ENCODE measurements around the gene CDKN2D. TPM values are rescaled to one million over a fixed set of nuclear protein-coding genes. Genes with fewer than 3 reads are reported as not detected.
A peak's percentile ranks its signal among the peaks of the same experiment; 100 is the strongest.
"Not testable (repeated sequence)": the region's sequence is repeated elsewhere in the genome, so short reads cannot be mapped to it uniquely, and the experiment has no call there.

The CDKN2D gene
- total RNA-seq, 1 experiment from 2014 or later = 2.3 TPM

GRCh38 chr19:10586396-10586795, 17.6 kb upstream of the CDKN2D start:
- in situ Hi-C loops (cut with HindIII; ENCODE audit: low pct_unique_long_range_greater_than_20kb, low sequenced_read_pairs) = no loop called here
- no peak for DNase-seq (ENCODE audit: low read depth, low spot score)

DNA sequence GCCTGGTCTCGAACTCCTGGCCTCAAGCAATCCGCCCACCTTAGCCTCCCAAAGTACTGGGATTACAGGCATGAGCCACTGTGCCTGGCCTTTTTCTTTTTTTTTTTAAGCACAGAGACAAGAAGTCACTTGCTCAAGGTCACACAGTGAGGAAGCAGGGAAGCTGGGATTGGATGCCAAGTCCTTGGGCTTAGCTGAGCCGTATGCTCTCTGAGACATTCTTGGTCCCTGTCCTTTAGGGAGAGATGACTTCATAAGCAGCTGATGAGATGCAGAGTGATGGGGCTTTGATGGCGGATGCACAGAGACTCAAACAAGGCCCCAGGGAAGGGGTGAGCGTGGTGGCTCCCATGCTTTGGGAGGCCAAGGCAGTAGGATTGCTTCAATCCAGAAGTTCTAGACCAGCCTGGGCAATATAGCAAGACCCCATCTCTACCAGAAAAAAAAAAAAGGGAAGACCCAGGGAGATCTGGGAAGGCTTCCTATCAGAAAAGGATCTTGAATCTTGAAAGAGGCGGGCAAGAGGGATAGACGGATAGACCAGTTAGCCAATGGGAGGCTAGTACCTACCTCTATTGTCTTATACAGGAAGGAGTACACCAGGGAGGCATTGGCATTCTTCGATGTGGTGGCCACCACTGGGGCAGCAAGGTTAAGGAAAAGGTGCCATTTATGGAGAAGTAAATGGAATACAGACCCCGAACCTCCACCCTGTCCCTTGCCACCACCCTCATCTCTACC, 14.4 kb upstream of the CDKN2D start:
- no peak for DNase-seq (ENCODE audit: low read depth, low spot score)
- in situ Hi-C loops (cut with HindIII; ENCODE audit: low pct_unique_long_range_greater_than_20kb, low sequenced_read_pairs) = no loop called here

DNA sequence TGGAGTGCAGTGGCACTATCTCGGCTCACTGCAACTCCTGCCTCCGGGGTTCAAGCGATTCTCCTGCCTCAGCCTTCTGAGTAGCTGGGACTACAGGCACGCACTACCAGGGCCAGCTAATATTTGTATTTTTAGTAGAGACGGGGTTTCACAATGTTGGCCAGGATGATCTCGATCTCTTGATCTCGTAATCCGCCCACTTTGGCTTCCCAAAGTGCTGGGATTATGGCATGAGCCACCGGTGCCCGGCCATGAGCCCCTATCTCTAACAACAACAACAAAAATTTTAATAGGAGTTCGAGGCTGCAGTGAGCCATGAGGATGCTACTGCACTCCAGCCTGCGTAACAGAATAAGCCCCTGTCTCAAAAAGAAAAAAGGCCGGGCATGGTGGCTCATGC, 13.3 kb upstream of the CDKN2D start:
- in situ Hi-C loops (cut with HindIII; ENCODE audit: low pct_unique_long_range_greater_than_20kb, low sequenced_read_pairs) = no loop called here
- DNase-seq (ENCODE audit: low read depth, low spot score) = no peak

DNA sequence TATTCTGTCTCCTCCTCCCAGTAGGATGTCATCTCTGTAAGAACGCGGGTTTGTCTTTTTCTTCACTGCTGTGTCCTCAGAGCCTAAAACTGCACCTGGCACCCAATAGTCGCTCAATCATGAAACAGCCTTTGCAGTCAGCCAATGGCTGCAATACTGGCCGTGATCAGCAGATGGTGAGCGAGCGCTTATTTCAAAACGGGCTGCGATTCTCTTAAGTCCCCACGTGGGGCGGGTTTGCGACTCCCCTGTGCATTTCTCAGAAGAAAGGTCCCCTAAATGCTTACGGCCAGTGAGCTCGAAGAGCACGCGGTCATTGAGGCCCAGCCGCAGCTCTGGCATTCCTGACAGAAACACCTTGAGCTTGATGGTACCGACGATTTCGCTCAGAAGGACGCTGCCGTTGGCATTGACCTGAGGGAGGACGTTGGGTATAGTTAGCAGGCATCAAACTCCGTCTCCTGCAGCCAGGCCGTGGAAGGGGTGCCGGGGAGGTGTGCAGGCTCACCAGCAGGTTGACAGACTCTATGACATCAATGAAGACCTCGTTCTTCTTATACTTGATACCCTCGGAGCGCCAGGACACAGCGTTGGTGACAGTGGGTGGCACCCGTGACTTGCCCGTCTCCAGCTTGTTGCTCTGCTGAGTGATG, 12.3 kb upstream of the CDKN2D start:
- DNase-seq (ENCODE audit: low read depth, low spot score) = peak; percentile 85
- in situ Hi-C loops (cut with HindIII; ENCODE audit: low pct_unique_long_range_greater_than_20kb, low sequenced_read_pairs) = no loop called here

GRCh38 chr19:10577951-10578350, 9.2 kb upstream of the CDKN2D start:
- in situ Hi-C loops (cut with HindIII; ENCODE audit: low pct_unique_long_range_greater_than_20kb, low sequenced_read_pairs) = no loop called here
- DNase-seq (ENCODE audit: low read depth, low spot score) = no peak

- in situ Hi-C loops (cut with HindIII; ENCODE audit: low pct_unique_long_range_greater_than_20kb, low sequenced_read_pairs) = no loop called here
- no peak for DNase-seq (ENCODE audit: low read depth, low spot score)
Measured at GRCh38 chr19:10575011-10575716, 6.4 kb upstream of the CDKN2D start.

GRCh38 chr19:10574462-10574861, 5.7 kb upstream of the CDKN2D start:
- in situ Hi-C loops (cut with HindIII; ENCODE audit: low pct_unique_long_range_greater_than_20kb, low sequenced_read_pairs) = no loop called here
- DNase-seq (ENCODE audit: low read depth, low spot score) = no peak

- DNase-seq (ENCODE audit: low read depth, low spot score); in situ Hi-C loops (cut with HindIII; ENCODE audit: low pct_unique_long_range_greater_than_20kb, low sequenced_read_pairs): not testable (repeated sequence)
Measured at GRCh38 chr19:10573793-10574192, 5.0 kb upstream of the CDKN2D start.

- in situ Hi-C loops (cut with HindIII; ENCODE audit: low pct_unique_long_range_greater_than_20kb, low sequenced_read_pairs) = no loop called here
- no peak for DNase-seq (ENCODE audit: low read depth, low spot score)
Measured at GRCh38 chr19:10568062-10568825, 535 bp downstream of the CDKN2D start.

DNA sequence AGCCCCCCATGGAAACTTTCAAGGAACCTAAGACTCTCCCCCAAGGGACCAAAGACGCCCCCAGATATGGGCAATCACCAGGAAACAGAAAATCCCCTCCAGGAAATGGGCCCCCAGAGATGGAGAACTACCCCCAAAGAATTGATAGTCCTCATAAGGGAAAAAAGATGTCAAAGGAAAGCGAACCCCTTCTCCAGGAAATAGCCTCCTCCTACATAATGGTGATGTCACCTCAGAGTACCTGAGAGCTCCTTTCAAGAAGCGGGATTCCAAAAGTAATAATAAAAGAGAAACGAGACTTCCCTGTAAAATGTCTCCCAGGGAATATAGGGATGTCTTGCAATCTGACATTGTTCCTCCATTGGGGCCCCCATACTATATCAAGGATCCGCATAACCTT, 1.1 kb downstream of the CDKN2D start:
- no peak for DNase-seq (ENCODE audit: low read depth, low spot score)
- in situ Hi-C loops (cut with HindIII; ENCODE audit: low pct_unique_long_range_greater_than_20kb, low sequenced_read_pairs) = no loop called here

- in situ Hi-C loops (cut with HindIII; ENCODE audit: low pct_unique_long_range_greater_than_20kb, low sequenced_read_pairs) = no loop called here
- no peak for DNase-seq (ENCODE audit: low read depth, low spot score)
Measured at GRCh38 chr19:10566658-10567410, 1.9 kb downstream of the CDKN2D start.

DNA sequence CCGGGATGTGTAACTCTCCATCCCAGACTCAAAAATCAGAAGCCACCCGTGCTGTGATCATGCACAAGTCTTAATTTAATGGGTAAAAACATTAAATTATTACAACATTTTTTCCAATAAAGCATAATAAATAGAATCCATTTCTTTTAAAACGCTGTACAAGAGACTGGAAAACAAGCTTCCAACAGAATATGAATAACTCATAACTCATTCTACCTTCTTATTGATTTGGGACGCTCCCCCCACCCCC, 2.4 kb downstream of the CDKN2D start:
- in situ Hi-C loops (cut with HindIII; ENCODE audit: low pct_unique_long_range_greater_than_20kb, low sequenced_read_pairs) = no loop called here
- no peak for DNase-seq (ENCODE audit: low read depth, low spot score)

- in situ Hi-C loops (cut with HindIII; ENCODE audit: low pct_unique_long_range_greater_than_20kb, low sequenced_read_pairs) = no loop called here
Measured at GRCh38 chr19:10565567-10566407, 3.0 kb downstream of the CDKN2D start, which contains the start of gene KRI1. KRI1 (minus strand) TSS chr19:10566010; CDS start chr19:10565999, 11 bp downstream.

GRCh38 chr19:10565028-10565566, 3.7 kb downstream of the CDKN2D start:
- in situ Hi-C loops (cut with HindIII; ENCODE audit: low pct_unique_long_range_greater_than_20kb, low sequenced_read_pairs) = no loop called here
- no peak for DNase-seq (ENCODE audit: low read depth, low spot score)

More at GRCh38 chr19:10565567-10566407, 3.0 kb downstream of the CDKN2D start, which contains the start of gene KRI1:
- peak; percentile 94 for DNase-seq (ENCODE audit: low read depth, low spot score)

DNA sequence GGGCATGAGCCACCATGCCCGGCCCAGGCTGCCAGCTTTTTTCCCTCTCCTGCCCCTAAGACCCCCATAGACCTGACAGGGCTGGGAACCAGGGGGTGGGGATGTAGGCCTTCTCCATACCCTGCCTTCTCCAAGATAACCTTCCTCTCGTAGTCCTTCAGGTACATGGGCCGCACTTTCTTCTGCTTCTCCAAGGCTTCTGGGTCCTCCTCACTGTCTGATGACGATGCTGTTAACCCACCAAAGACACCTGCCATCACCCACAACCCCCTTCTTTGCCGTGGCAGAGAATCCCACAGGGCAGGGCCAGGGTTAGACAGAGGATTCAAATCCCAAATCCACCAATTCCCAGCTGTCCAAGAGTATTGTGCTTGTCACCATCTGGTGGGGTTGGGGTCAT, 6.2 kb downstream of the CDKN2D start:
- no peak for DNase-seq (ENCODE audit: low read depth, low spot score)
- in situ Hi-C loops (cut with HindIII; ENCODE audit: low pct_unique_long_range_greater_than_20kb, low sequenced_read_pairs) = no loop called here

DNA sequence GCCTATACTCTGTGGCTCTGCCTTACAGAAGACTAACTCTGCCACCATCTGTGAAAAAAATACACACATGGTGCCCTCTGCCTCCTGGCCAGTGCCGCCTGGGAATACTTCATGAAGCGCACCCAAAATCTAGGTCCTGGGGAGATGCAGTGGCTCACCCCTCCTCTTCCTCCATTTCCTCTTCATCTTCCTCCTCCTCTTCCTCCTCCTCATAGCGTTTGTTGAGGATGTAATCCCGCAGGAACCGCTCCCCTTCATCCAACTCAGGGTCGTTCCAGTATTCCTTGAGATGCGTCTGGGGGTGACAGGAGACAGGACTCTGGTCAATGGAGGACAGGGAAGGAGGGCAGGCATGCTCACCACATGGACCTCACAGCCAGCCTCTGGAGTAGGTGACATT, 8.6 kb downstream of the CDKN2D start:
- in situ Hi-C loops (cut with HindIII; ENCODE audit: low pct_unique_long_range_greater_than_20kb, low sequenced_read_pairs) = no loop called here
- no peak for DNase-seq (ENCODE audit: low read depth, low spot score)

Measured in SK-MEL-5 (cell line).